ENCODE results near the gene ZNF430.

DNA sequence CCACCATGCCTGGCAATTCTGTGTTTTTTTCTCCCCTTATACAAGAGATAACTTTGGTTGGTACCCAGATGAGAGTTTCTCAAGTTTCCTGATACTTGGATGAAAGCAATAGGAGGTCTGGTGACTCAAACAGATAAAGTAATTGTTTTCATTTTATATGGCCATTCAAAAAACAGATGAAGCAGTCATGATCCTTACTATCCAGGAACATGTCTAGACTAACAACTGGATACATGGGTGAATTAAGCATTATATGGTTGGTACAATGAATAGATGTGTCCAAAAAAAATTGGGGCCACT, 8.5 kb downstream of the ZNF430 start:
- TF ChIP-seq, protein P1, sequence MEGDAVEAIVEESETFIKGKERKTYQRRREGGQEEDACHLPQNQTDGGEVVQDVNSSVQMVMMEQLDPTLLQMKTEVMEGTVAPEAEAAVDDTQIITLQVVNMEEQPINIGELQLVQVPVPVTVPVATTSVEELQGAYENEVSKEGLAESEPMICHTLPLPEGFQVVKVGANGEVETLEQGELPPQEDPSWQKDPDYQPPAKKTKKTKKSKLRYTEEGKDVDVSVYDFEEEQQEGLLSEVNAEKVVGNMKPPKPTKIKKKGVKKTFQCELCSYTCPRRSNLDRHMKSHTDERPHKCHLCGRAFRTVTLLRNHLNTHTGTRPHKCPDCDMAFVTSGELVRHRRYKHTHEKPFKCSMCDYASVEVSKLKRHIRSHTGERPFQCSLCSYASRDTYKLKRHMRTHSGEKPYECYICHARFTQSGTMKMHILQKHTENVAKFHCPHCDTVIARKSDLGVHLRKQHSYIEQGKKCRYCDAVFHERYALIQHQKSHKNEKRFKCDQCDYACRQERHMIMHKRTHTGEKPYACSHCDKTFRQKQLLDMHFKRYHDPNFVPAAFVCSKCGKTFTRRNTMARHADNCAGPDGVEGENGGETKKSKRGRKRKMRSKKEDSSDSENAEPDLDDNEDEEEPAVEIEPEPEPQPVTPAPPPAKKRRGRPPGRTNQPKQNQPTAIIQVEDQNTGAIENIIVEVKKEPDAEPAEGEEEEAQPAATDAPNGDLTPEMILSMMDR (IDR thresholded peaks at IDR 0.05 in 4 of 5, conservative IDR thresholded peaks at IDR 0.05 in 1 of 5): no peak
- no peak for TF ChIP-seq POLR2A (IDR thresholded peaks at IDR 0.05)

Data from gastrocnemius medialis (tissue), 4 donors.